IMR-90 (cell line): ENCODE measurements around the gene CCNT2. TPM values are rescaled to one million over a fixed set of nuclear protein-coding genes. Genes with fewer than 3 reads are reported as not detected.

ENCODE experiments used
- ATAC-seq: fragments of 200-7000 bp; cut with Tn5 transposase; 2 replicates; pipeline ENCODE4 v1.9.1; 2020; ENCODE audit warnings: low read depth, mild to moderate bottlenecking, moderate library complexity
- BruUV-seq: library from RNA; stranded (reverse); fragments of 400-500 nt; replicated peaks from 2 replicates; lab custom pipeline; 2021; lab: Mats Ljungman, UMichigan
- CTCF ChIA-PET: fragments of 300-600 bp; formaldehyde crosslinking; extraction: SDS; loops from one replicate; lab custom pipeline; 2021; ENCODE audit warnings: antibody characterized with exemption; lab: Yijun Ruan, JAX
- POLR2A ChIA-PET: fragments of 300-600 bp; sonication (Branson Sonifier 250); formaldehyde crosslinking; loops from one replicate; lab custom pipeline; 2022; ENCODE audit warnings: antibody characterized with exemption; ENCODE audit not compliant: unreplicated experiment; lab: Charles Lee
- DNase-seq: peaks from one replicate; pipeline ENCODE4 v3.0.0; 2013
- H2AFZ ChIP-seq: replicated peaks from 2 replicates; pipeline ENCODE3; 2013; ENCODE audit warnings: low read length, mild to moderate bottlenecking; ENCODE audit not compliant: poor library complexity
- H2AK5ac ChIP-seq: 2 replicates; pipeline ENCODE4 v1.6.1; 2013; ENCODE audit warnings: low read depth, low read length, inconsistent platforms
- H2AK9ac ChIP-seq: replicated peaks from 2 replicates; pipeline ENCODE3; 2013; ENCODE audit warnings: mild to moderate bottlenecking, low read depth, low read length, moderate library complexity; ENCODE audit not compliant: poor library complexity
- H2BK120ac ChIP-seq: 2 replicates; pipeline ENCODE4 v1.6.1; 2013; ENCODE audit warnings: low read depth, low read length, inconsistent platforms
- H2BK15ac ChIP-seq: 3 replicates; pipeline ENCODE4 v1.6.1; 2013; ENCODE audit warnings: low read depth, low read length, inconsistent platforms
- H2BK20ac ChIP-seq: 2 replicates; pipeline ENCODE4 v1.6.1; 2013; ENCODE audit warnings: low read depth, mild to moderate bottlenecking, inconsistent platforms, low read length, moderate library complexity
- H2BK5ac ChIP-seq: 2 replicates; pipeline ENCODE4 v1.6.1; 2013; ENCODE audit warnings: mild to moderate bottlenecking, low read depth, low read length, inconsistent platforms; ENCODE audit not compliant: poor library complexity, severe bottlenecking
- H3K14ac ChIP-seq: replicated peaks from 2 replicates; pipeline ENCODE4 v1.6.1; 2013; ENCODE audit warnings: low read depth, low read length, inconsistent platforms
- H3K18ac ChIP-seq: 2 replicates; pipeline ENCODE4 v1.6.1; 2013; ENCODE audit warnings: low read depth, low read length, control low read depth
- H3K23ac ChIP-seq: 2 replicates; pipeline ENCODE4 v1.6.1; 2013; ENCODE audit warnings: low read depth, low read length, inconsistent platforms
- H3K27ac ChIP-seq: 2 replicates; pipeline ENCODE4 v1.5.1; 2013; ENCODE audit warnings: mild to moderate bottlenecking, control low read depth, low read length; ENCODE audit not compliant: insufficient read depth
- H3K27me3 ChIP-seq: 2 replicates; pipeline ENCODE4 v1.6.1; 2013; ENCODE audit warnings: low read length; ENCODE audit not compliant: control insufficient read depth, insufficient read depth
- H3K36me3 ChIP-seq: 2 replicates; pipeline ENCODE4 v1.6.1; 2013; ENCODE audit warnings: low read length, mixed read lengths; ENCODE audit not compliant: control insufficient read depth, insufficient read depth
- H3K4ac ChIP-seq: 2 replicates; pipeline ENCODE4 v1.6.1; 2013; ENCODE audit warnings: low read depth, low read length, inconsistent platforms
- H3K4me1 ChIP-seq: 2 replicates; pipeline ENCODE4 v1.6.1; 2013; ENCODE audit warnings: low read length, mixed read lengths; ENCODE audit not compliant: control insufficient read depth, insufficient read depth
- H3K4me2 ChIP-seq: 2 replicates; pipeline ENCODE4 v1.6.1; 2013; ENCODE audit warnings: low read depth, mild to moderate bottlenecking, control low read depth, low read length, moderate library complexity
- H3K4me3 ChIP-seq: 2 replicates; pipeline ENCODE4 v1.5.1; 2013; ENCODE audit warnings: low read depth, mild to moderate bottlenecking, control low read depth, low read length, moderate library complexity; ENCODE audit not compliant: insufficient read depth
- H3K56ac ChIP-seq: 2 replicates; pipeline ENCODE4 v1.6.1; 2013; ENCODE audit warnings: low read length, inconsistent platforms; ENCODE audit not compliant: insufficient read depth; ENCODE audit errors: extremely low read depth
- H3K79me1 ChIP-seq, 2 experiments: 2 replicates each; pipeline ENCODE4 v1.6.1; 2013; ENCODE audit warnings: low read length in 2 of 2, inconsistent platforms in 1 of 2, low read depth in 1 of 2
- H3K9ac ChIP-seq: 2 replicates; pipeline ENCODE4 v1.6.1; 2013; ENCODE audit warnings: low read depth, low read length, control low read depth
- H3K9me1 ChIP-seq: 2 replicates; pipeline ENCODE4 v1.6.1; 2013; ENCODE audit warnings: low read length, inconsistent platforms; ENCODE audit not compliant: insufficient read depth
- H3K9me3 ChIP-seq: 2 replicates; pipeline ENCODE4 v1.6.1; 2013; ENCODE audit warnings: low read length; ENCODE audit not compliant: control insufficient read depth, insufficient read depth
- H4K20me1 ChIP-seq: 2 replicates; pipeline ENCODE4 v1.6.1; 2013; ENCODE audit warnings: low read length, inconsistent platforms; ENCODE audit not compliant: insufficient read depth
- H4K5ac ChIP-seq: 2 replicates; pipeline ENCODE4 v1.6.1; 2013; ENCODE audit warnings: mild to moderate bottlenecking, low read depth, low read length, control low read depth
- H4K8ac ChIP-seq, 2 experiments: 2 replicates each; pipeline ENCODE4 v1.6.1; 2013; ENCODE audit warnings: low read depth in 2 of 2, low read length in 2 of 2, control low read depth in 1 of 2, inconsistent platforms in 1 of 2
- H4K91ac ChIP-seq: 2 replicates; pipeline ENCODE4 v1.6.1; 2013; ENCODE audit warnings: low read depth, low read length, inconsistent platforms; ENCODE audit not compliant: insufficient read depth
- BHLHE40 ChIP-seq: fragments of 150-350 bp; IDR thresholded peaks from 2 replicates; pipeline ENCODE4 v1.6.1; 2016; ENCODE audit warnings: mild to moderate bottlenecking, low read depth, low read length
- CTCF ChIP-seq: conservative IDR thresholded peaks from 2 replicates; pipeline ENCODE4 v1.5.1; 2012; ENCODE audit warnings: mild to moderate bottlenecking, low read depth, low read length, improper control_type of control experiment
- ELK1 ChIP-seq: fragments of 150-350 bp; IDR thresholded peaks from 2 replicates; pipeline ENCODE4 v1.6.1; 2016; ENCODE audit warnings: low read depth, mild to moderate bottlenecking, low read length, moderate library complexity, borderline replicate concordance
- FOS ChIP-seq: fragments of 150-350 bp; IDR thresholded peaks from 2 replicates; pipeline ENCODE4 v1.6.1; 2016; ENCODE audit warnings: low read depth, low read length
- MAFK ChIP-seq: IDR thresholded peaks from 2 replicates; pipeline ENCODE4 v1.6.1; 2012; ENCODE audit warnings: low read depth, low read length, improper control_type of control experiment
- NFE2L2 ChIP-seq: fragments of 150-350 bp; IDR thresholded peaks from 2 replicates; pipeline ENCODE4 v1.6.1; 2016; ENCODE audit warnings: low read depth, mild to moderate bottlenecking, low read length
- RCOR1 ChIP-seq: IDR thresholded peaks from 2 replicates; pipeline ENCODE4 v1.6.1; 2012; ENCODE audit warnings: mild to moderate bottlenecking, low read length, improper control_type of control experiment; ENCODE audit not compliant: insufficient replicate concordance
- RFX5 ChIP-seq: IDR thresholded peaks from 2 replicates; pipeline ENCODE4 v1.8.0; 2012; ENCODE audit warnings: low read depth, mild to moderate bottlenecking, low read length, moderate library complexity
- USF2 ChIP-seq: fragments of 150-350 bp; IDR thresholded peaks from 2 replicates; pipeline ENCODE4 v1.6.1; 2017; ENCODE audit warnings: mild to moderate bottlenecking, antibody characterized with exemption, low read length, low read depth
- WGBS, 2 experiments: methylation state at CpG; one replicate each; pipeline versions ENCODE4 v1.1.5 to v1.1.7; 2013; ENCODE audit warnings: missing lambda C conversion rate in 2 of 2; ENCODE audit not compliant: insufficient read length in 1 of 2; ENCODE audit errors: extremely low coverage in 2 of 2; 5-methylcytosine and 5-hydroxymethylcytosine counted together
- dilution Hi-C: fragments of 300-500 bp; cut with HindIII; formaldehyde crosslinking; loops from one replicate; pipeline ENCODE4 v1.14.3; 2018; ENCODE audit warnings: low sequenced_read_pairs; ENCODE audit not compliant: unreplicated experiment
- in situ Hi-C: fragments of 300-500 bp; cut with MboI; formaldehyde crosslinking; loops from 3 replicates; pipeline ENCODE4 v1.14.3; 2019; ENCODE audit warnings: low sequenced_read_pairs, inconsistent platforms, mixed read lengths
- intact Hi-C: fragments of 100-400 bp; cut with micrococcal nuclease; formaldehyde crosslinking; loops from 2 replicates; pipeline ENCODE4 v1.10.0; 2022
- polyA plus RNA-seq, 3 experiments: library from polyadenylated mRNA; depleted of rRNA; stranded (reverse); fragments of >200 nt; gene quantifications; 2 replicates each; pipeline ENCODE4 v1.2.3, GENCODE V29; 2012; ENCODE audit warnings: low replicate concordance in 1 of 3
- total RNA-seq: library from RNA; depleted of rRNA; stranded (reverse); fragments of >200 nt; gene quantifications from 2 replicates; pipeline ENCODE4 v1.2.3, GENCODE V29; 2012

The CCNT2 gene
- total and polyA plus RNA-seq, 2 of the 4 experiments (the other 2 are of a cell fraction), result 8.8 to 44.6 TPM

- in situ Hi-C loops, result loop anchor here (25.0 kb wide), 1 partner anchor 1019 kb away; no protein-coding TSS in a partner anchor
- dilution Hi-C loops, result no loop called here
- CTCF ChIA-PET, result no interaction called here
Measured at GRCh38 chr2:134906726-134907125, 11.9 kb upstream of the CCNT2 start.

More at GRCh38 chr2:134906726-134907125, 11.9 kb upstream of the CCNT2 start:
- Histone ChIP-seq H2AK9ac (no peak overlapping the region), H3K4me1 (no peaks in the 10 kb centered on the region), H3K36me3 (no peaks in the 10 kb centered on the region), H3K9me1 (no peaks in the 10 kb centered on the region), H3K79me1 (no peaks in the 10 kb centered on the region), H3K27ac (no peak overlapping the region), H3K56ac (no peak overlapping the region), H3K14ac (no peak overlapping the region), H3K23ac (no peak overlapping the region), H3K4me3 (no peak overlapping the region), H4K20me1 (no peaks in the 10 kb centered on the region), H4K5ac (no peak overlapping the region), H3K9me3 (no peaks in the 10 kb centered on the region), H3K4me2 (no peak overlapping the region), H3K27me3 (no peaks in the 10 kb centered on the region), H3K18ac (no peak overlapping the region), H2AFZ (no peak overlapping the region), H4K8ac (no peak overlapping the region), H3K4ac (no peak overlapping the region), H2BK15ac (no peak overlapping the region), H2AK5ac (no peak overlapping the region), H3K9ac (no peak overlapping the region), H2BK120ac (no peak overlapping the region), H4K91ac (no peak overlapping the region), H2BK5ac (no peak overlapping the region), H2BK20ac (no peak overlapping the region)
- BruUV-seq, result no TSS peak
- WGBS, 2 experiments, result no CpG with 5 or more reads among the region's 2 CpGs
- POLR2A ChIA-PET, result no interaction called here
- DNase-seq, result no peak
- ATAC-seq, result no peak
- TF ChIP-seq CTCF, result no peak
- TF ChIP-seq USF2, result no peak
- TF ChIP-seq FOS, result no peak
- no peak for TF ChIP-seq RFX5
- TF ChIP-seq NFE2L2, result no peak
- no peak for TF ChIP-seq BHLHE40
- no peak for TF ChIP-seq ELK1
- no peak for TF ChIP-seq MAFK
- no peak for TF ChIP-seq RCOR1
- intact Hi-C loops, result no loop called here
